ENCODE measurements around the gene PDXK.
A peak's percentile ranks its signal among the peaks of the same experiment; 100 is the strongest.

PDXK gene

DNA sequence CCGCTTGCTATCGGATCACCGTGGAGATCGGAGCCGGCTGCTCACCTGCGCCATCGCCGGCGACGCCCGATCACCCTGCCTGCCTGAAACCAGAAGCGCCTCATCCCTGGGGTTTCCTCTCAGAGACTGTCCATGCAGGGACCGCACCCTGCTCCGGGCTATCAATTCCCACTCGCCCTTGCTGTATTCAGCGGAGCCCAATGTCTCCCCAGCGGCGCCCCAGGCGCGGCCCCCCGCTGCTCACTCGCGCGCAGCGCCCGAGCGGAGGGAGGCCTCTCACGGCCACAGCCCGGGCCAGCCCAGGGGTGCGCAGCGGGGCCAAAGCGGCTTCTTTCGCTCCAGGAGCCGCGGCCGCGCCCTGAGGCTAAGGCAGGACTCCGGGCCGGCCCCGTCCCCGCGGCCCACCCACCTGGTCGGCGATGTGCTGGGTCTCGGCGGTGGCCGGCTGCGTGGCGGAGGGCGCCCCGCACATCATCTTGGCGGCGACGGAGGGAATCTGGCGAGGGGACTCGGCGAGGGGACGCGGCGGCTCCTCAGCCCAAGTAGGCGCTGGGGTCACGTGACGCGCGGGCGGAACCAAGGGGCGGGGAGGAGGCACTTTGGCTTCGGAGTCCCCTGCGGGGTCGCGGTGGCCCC is 57.0 kb downstream of the PDXK start, which contains the start of gene CSTB:
CSTB (minus strand) TSS at position 514 of the 636 bp plus-strand sequence; CDS start at position 475, 39 bp downstream.
- no peaks in the 10 kb centered on the region for H3K9me3 ChIP-seq (ENCODE audit: control insufficient read depth, low read length)
- H3K4me3 ChIP-seq (ENCODE audit: low read depth, low read length): peak within 1 kb of the TSS; percentile 87
- peak within 1 kb of the TSS; percentile 19 for H3K9ac ChIP-seq
- TF ChIP-seq, protein P1, sequence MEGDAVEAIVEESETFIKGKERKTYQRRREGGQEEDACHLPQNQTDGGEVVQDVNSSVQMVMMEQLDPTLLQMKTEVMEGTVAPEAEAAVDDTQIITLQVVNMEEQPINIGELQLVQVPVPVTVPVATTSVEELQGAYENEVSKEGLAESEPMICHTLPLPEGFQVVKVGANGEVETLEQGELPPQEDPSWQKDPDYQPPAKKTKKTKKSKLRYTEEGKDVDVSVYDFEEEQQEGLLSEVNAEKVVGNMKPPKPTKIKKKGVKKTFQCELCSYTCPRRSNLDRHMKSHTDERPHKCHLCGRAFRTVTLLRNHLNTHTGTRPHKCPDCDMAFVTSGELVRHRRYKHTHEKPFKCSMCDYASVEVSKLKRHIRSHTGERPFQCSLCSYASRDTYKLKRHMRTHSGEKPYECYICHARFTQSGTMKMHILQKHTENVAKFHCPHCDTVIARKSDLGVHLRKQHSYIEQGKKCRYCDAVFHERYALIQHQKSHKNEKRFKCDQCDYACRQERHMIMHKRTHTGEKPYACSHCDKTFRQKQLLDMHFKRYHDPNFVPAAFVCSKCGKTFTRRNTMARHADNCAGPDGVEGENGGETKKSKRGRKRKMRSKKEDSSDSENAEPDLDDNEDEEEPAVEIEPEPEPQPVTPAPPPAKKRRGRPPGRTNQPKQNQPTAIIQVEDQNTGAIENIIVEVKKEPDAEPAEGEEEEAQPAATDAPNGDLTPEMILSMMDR (IDR thresholded peaks at IDR 0.05): no peak
- H3K4me1 ChIP-seq: no peaks in the 10 kb centered on the region
- H3K27me3 ChIP-seq (ENCODE audit: control insufficient read depth, insufficient read depth, low read length): no peaks in the 10 kb centered on the region
- no peaks in the 10 kb centered on the region for H3K36me3 ChIP-seq (ENCODE audit: control insufficient read depth, insufficient read depth, low read length)
- H3K79me2 ChIP-seq: no peaks in the 10 kb centered on the region
- H3K27ac ChIP-seq: peak within 1 kb of the TSS; percentile 60
- peak within 1 kb of the TSS; percentile 85 for H2AFZ ChIP-seq
- peak within 1 kb of the TSS; percentile 71 for H3K4me2 ChIP-seq (ENCODE audit: low read length)

DNA sequence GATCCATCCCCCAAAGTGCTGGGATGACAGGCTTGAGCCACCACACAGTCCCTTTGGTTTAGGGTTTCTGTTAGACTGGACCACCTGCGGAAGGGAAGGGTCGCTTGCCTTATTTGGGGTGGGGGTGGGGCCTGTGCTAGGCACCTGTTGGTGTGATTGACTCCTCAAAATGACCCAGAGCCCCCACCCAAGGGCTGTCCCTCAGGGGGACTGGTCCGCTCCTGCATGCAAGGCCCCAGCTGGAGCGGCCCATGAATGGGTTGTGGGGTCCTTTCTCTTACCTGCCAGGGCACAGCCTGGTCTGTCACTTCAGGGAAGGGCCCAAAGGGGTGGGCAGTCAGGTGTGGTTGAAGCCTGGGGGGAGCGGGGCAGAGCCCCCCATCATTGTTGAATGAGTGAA is 59.0 kb downstream of the PDXK start:
- Histone ChIP-seq H2AFZ (no peak overlapping the region), H3K9me3 (ENCODE audit: control insufficient read depth, low read length) (no peaks in the 10 kb centered on the region), H3K9ac (no peak overlapping the region), H3K4me2 (ENCODE audit: low read length) (no peak overlapping the region), H3K4me1 (no peaks in the 10 kb centered on the region), H3K79me2 (no peaks in the 10 kb centered on the region), H3K27me3 (ENCODE audit: control insufficient read depth, insufficient read depth, low read length) (no peaks in the 10 kb centered on the region), H3K36me3 (ENCODE audit: control insufficient read depth, insufficient read depth, low read length) (no peaks in the 10 kb centered on the region), H3K27ac (no peak overlapping the region), H3K4me3 (ENCODE audit: low read depth, low read length) (no peak overlapping the region)
- TF ChIP-seq, protein P1 (IDR thresholded peaks at IDR 0.05): no peak

DNA sequence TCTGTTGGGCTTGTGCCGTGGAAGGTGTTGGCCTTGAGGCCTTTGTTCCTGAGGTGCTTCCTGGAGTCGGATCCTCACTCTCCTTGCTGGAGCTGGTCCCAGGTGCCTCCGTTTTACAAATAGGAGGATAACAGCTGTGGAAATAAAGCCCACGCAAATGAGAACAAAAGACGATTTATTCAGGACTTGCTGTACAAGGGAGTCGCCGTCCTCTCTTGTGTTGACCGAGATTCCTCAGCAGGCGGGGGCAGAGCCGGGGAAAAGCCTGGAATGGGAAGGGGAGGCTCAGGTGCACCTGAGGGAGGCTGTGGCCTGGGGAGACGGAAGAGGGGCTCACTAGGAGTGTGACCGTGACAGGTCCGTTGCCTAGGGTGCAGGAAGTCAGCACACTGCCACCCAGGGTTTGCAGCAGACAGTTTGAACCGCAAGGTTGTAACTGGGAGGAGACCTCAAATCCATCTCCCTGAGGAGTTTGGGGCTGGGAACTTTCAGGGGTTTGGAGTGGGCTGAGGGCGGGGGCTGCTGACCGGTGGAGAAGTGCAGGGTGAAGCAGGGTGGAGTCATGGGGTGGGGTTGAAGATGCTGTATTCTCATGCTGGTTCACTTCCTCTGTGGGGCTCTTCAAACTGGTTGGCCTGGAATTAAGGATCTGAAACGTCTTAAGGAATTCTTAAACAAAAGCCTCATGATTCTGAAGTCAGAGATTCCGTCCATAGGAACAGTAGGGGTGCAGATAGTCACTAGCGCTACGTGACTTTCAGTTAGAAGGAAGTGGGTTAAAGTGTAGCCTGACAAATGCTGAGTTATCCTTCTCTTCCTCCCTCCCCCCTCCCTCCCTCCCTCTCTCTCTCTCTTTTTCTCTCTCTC is 59.8 kb downstream of the PDXK start:
- Histone ChIP-seq H3K4me3 (ENCODE audit: low read depth, low read length) (no peak overlapping the region), H3K4me2 (ENCODE audit: low read length) (no peak overlapping the region), H2AFZ (no peak overlapping the region), H3K9ac (no peak overlapping the region), H3K36me3 (ENCODE audit: control insufficient read depth, insufficient read depth, low read length) (no peaks in the 10 kb centered on the region), H3K4me1 (no peaks in the 10 kb centered on the region), H3K27ac (no peak overlapping the region), H3K27me3 (ENCODE audit: control insufficient read depth, insufficient read depth, low read length) (no peaks in the 10 kb centered on the region), H3K9me3 (ENCODE audit: control insufficient read depth, low read length) (no peaks in the 10 kb centered on the region), H3K79me2 (no peaks in the 10 kb centered on the region)
- TF ChIP-seq, protein P1 (IDR thresholded peaks at IDR 0.05): no peak

GRCh38 chr21:43779660-43780059 is 60.7 kb downstream of the PDXK start:
- H3K27me3 ChIP-seq (ENCODE audit: control insufficient read depth, insufficient read depth, low read length): no peaks in the 10 kb centered on the region
- H3K79me2 ChIP-seq: no peaks in the 10 kb centered on the region
- H3K9ac ChIP-seq: no peak overlapping the region
- no peak overlapping the region for H2AFZ ChIP-seq
- H3K27ac ChIP-seq: no peak overlapping the region
- H3K4me2 ChIP-seq (ENCODE audit: low read length): no peak overlapping the region
- no peaks in the 10 kb centered on the region for H3K36me3 ChIP-seq (ENCODE audit: control insufficient read depth, insufficient read depth, low read length)
- TF ChIP-seq, protein P1 (IDR thresholded peaks at IDR 0.05): no peak
- H3K9me3 ChIP-seq (ENCODE audit: control insufficient read depth, low read length): no peaks in the 10 kb centered on the region
- H3K4me1 ChIP-seq: no peaks in the 10 kb centered on the region
- no peak overlapping the region for H3K4me3 ChIP-seq (ENCODE audit: low read depth, low read length)

Data from parathyroid adenoma (tissue), 2 donors.